HPDE6-E6E7 (cell line): Measurements from ENCODE around the gene RFXAP.

Source experiments
- DNase-seq: peaks from one replicate; pipeline ENCODE4 v3.0.0; 2011; ENCODE audit warnings: missing footprints; ENCODE audit errors: extremely low spot score

Gene RFXAP

DNA sequence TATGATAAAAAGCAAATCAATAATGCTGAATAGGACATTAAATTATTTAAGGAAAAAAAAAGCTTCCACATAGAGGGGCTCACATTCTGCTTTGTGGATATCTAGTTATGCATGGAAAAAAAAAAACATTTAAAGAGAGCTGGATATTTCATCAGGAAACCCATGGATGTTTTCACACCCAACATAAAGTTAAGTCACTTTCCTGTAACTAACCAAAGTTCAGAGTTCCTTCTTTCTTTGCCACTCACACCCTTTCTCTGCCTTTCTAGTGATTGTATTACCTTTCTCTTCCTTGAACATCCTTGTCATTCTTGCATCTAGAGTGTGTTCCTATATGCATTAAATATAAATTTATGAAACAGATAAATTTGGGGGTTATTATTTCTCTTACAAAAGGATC, 47.2 kb downstream of the RFXAP start:
- DNase-seq = no peak

DNA sequence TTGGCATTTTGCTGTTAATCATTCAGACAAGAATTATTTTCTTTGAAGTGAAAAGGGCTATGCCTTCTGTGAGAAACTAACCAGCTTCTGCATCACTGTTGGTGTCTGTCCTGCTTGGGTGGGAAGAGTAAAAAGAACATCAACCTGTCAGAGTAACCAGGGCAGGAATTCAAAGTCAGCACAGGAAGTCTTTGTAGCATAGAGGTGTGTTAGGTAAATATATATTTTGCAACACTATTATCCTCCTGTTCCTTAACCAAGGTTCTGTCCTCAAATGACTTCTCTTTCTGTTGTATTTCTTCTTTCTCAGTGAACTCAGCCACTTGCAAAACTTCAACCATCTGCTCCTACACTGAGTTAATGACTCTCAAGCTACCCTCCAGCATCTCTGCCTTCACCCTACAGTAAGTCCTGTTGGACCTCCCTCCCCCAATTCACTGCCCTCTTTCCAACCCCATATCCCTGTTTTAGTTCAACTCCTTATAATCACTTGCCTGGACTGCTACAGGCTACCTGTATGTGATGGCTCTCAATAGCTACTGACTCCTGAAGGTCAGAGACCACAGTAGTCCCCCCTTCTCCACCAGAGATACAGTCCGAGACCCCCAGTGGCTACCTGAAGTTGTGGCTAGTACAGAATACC, 51.1 kb downstream of the RFXAP start:
- no peak for DNase-seq

DNA sequence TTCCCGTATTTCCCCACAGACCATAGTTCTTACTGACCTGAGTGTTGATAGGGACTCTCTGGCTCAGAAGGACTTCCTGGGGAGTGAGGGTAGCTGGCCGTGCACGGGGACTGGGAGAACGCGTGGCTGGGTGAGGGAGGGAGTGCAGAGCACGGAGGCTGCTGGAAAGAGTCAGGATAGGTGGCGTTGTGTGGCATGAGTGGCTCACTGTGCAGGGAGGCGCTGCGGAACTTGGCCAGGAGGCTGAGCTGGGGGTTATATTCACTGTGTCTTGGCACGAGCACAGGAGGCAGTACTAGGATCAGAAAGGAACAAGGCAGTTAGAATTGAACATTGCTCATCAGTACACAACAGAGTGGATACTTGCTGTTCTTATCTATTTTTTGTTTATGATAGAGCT, 53.6 kb downstream of the RFXAP start:
- DNase-seq = no peak

DNA sequence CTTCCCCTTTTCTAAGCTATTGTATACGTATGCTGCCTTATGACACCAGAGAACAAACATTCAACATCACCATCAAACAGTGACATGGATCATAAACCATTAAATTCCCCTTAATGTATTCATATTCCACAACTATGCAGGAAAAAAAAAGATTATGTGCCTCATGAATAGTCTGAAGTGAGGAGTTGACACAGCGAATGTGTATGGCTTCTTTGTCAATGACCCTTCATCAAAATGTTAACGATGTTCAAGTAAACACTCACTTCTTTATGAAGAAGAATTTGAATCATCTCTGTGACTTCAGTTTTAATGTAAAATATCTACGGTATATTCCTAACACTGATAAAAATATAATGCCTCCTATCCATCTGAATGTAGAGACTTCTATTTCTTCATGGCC, 56.4 kb downstream of the RFXAP start:
- no peak for DNase-seq

DNA sequence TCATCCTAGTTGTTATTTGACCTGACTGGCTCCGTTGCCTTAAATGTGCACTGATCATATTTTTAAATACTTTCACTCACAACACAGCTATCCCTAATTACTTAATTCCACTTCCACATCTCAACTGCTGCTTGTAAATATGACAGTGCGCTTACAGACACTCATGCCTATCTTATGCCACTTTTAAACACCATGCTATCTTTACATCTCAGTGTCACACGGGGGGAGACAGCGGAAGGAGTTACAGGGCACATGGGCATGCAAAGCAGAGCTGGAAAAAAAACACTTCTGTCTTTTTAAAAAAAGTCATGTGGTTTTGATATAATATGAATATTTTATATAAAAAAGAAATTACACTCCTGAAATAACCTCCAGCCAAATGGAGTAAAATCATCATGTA, 56.9 kb downstream of the RFXAP start:
- no peak for DNase-seq
